Measurements from ENCODE around the gene TACR1.

TACR1 gene

GRCh38 chr2:75045526-75046050 is 153.7 kb downstream of the TACR1 start:
- no peak for DNase-seq

DNA sequence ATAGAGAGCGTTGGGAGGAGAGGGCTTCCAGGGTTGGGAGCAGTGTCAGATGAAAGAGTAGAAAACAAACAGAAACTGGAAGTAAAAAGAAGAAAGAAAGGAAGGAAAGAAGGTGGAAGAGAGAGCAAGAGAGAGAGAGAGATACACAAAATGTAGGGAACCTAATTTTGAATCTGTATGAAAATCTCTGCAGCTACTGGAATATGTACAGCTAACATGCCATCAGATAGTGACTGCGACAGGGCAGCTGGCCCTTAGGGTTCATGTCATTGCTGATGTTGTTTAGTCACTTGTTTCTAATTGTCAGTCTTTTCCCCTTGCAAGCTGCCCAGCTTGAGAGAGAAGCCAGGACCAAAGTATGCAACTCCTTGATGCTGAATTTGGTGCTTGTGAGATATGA is 155.0 kb downstream of the TACR1 start:
- no peak for DNase-seq

DNA sequence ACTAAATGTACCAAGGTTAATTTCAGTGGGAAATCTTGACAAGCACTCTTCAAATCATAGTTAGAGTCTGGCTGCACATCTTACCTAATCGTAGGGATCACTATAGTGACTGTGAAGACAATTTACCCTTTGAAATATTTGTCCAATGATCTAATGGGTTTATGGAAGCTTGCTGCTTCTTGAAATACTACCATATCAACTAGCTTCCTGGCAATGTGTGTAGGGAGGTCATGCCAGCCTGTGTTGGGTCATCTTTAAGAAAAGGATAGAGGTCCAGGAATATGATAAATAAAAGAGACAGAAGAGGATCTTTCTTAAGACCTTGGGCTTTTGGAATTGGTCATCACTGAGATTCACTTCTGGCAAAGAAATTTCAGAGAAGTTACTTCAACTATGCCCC is 156.5 kb downstream of the TACR1 start:
- DNase-seq = no peak

DNA sequence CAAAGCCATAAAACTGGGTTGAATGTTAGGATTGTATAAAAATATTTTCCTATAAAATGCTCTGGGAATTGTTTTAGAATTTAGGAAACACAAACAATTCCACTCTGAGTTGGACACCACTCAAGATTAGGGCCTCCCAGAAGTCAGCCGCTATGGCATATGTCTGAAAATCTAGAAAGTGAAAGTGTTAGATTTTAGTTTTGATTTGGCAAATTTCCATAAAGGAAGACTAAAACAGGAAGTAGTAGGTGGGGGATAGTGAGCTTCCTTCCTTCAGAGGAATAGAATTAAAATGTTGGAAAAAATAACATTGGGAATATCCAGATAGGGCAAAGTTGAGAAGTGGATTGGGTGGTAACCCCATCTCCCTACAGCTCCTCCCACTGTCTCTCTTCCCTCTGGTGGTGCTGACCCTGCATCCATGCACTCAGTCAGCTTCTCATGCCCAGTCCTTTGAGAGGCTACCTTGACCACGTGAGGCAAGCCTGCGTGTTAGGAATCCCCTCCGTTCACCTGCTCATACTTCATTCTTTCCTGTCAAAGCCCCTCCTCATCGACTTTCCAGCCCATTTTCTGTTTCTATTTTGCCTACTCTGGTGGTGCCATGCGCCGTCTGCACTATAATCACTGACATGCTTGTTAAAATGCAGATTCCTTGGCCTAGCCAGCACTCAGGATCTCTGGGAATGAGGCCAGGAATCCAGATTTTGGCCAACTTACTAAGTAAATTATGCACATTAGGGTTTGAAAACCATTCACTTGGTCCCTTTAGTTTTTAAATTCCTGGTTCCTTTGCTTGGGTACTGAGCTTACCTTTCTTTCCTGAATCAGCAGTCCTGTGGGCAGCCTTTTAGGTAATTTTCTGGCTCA is 157.4 kb downstream of the TACR1 start:
- no peak for DNase-seq

DNA sequence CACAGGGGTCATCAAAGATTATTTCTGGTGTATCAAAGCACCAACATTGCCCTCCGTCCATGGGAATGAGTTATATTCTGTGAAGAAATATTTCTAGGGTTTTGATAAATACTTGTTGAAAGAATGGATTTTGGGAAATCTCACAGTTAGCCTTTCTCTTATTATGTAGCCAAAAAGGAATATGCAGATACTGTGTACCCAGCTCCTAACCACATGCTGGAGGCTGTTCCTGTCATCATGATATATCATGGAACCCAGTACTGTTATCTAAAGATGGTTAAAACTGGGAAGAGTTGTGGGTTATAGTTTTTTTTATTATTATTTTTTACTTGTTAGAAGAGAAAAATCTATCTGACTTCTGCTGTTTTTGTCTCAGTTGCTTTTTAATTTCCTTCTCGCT is 158.1 kb downstream of the TACR1 start:
- no peak for DNase-seq

- DNase-seq = peak; percentile 13
Measured at GRCh38 chr2:75035444-75036353, 163.6 kb downstream of the TACR1 start.

GRCh38 chr2:75033516-75033915 is 165.8 kb downstream of the TACR1 start:
- no peak for DNase-seq

DNA sequence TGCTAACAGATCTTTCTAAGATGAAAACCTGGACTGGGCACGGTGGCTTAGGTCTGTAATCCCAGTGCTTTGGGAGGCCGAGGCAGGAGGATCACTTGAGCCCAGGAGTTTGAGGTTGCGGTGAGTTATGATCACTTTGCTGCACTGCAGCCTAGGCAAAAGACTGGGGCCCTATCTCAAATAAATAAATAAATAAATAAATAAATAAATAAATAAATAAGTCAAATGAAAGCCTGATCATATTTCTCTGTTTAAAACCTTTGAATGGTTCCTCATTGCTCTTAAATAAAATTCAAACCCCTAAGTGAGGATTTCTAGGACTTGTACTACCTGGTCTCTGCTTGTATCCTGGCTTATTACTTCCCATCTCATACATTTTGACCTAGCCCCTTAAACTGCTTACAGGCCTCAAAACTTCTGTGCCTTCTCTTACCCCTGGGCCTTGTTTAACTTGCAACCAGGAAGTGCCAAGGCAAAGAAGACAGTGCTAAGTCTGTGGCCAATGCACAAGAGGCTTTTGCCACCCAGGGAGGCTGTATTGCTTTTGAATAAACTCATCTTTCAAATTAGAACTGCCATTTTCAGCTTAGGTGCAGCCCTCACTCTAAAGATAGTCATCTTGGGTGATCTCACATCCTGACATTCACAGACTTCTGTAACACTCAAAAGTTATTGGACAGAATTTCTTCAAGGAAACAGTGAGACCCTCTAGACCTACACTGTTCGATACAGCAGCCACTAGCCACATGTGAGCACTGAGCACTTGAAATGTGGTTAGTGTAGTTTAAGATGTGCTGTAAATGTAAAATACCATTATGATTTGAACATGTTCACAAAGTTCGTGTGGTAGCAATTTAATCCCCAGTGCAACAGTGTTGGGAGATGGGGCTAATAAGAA is 167.2 kb downstream of the TACR1 start:
- no peak for DNase-seq

- no peak for DNase-seq
Measured at GRCh38 chr2:75031171-75031570, 168.1 kb downstream of the TACR1 start.

DNA sequence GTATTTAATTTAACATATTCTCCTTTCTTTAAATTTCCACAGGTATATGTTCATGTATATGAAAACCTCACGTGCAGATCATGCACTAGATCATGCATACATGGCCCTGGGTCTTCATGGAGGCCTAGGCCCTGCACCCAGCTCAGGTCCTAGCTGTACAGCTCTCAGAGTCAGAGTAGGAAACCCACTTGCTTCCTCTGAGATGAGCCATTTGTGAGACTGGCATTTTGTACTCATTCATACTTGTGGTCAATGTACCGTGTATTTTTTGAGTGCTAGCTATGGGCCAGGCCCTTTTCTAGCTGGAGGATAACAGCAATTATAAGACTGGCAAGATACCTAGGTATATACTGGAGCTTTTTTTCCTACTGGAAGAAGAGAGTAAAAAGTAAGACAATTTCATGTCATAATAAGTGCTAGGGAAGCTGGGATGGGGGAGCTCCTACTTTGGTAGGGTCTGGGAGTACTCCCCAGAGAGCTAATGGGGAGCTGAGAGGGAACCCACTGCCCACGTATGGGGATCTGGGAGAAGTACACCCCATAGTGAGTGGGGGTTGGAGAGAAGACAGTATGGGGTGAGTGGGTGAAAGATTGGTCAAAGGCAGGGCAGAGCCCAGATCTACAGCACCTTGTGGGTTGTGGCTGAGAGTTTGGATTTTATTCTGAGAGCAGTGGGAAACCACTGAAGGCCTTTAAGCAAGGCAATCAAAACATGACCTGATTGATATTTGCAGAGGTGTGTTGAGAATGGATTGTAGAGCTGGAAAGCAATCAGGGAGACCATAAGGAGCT is 168.9 kb downstream of the TACR1 start:
- no peak for DNase-seq

- DNase-seq = no peak
Measured at GRCh38 chr2:75027886-75028285, 171.4 kb downstream of the TACR1 start.

DNA sequence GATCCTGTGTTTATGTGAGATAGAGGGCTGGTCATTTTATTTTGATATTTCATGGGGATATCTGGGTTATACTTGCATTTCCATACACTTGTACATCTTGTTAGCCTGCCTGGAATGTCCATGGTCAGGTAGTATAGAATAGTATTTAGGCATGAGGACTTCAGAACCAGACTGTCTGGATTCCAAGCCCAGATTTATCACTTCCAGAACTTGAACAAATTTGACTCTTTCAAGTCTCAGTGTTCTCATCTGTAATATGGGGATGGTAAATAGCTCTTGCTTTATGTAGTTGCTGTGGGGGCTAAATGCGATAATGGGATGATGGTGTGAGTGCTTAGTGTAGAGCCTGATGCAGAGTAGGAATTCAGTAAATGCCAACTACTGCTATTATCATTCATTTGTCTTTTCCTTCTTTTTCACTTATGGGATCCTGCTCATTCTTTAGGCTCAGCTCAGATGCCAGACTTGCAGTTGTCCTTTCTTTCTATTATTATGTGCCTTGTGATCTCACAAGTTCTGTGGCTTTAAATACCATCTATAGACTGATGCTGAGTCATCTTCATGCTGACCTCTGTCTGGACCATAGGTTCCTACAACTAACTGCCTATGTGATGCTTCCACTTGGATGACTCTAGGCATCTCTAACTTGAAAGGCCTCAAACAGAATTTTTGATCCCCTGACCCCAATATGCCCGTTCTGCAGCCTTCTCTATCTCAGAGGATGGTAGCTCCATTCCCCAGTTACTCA is 173.5 kb downstream of the TACR1 start:
- DNase-seq = peak; percentile 61

GRCh38 chr2:75025216-75025615 is 174.1 kb downstream of the TACR1 start:
- DNase-seq = no peak

GRCh38 chr2:75023666-75024455 is 175.5 kb downstream of the TACR1 start:
- no peak for DNase-seq

DNA sequence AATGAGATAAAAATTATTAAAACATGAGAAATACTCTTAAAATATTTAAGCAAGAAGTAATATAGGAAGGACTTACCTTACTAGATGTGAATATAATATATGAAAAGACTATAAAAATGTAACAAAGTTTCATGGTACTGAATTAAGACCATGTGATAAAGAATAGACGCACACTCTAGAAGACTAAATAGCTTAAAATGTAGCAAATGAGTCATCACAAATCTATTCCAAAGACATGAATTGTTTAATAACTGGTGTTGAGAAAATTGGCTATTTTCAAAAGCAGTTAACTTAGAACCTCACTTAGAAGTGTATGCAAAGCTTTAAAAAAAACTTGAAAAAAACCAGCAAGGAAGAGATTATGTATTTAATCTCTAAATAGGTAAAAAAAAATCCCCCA is 176.8 kb downstream of the TACR1 start:
- DNase-seq = peak; percentile 58

DNA sequence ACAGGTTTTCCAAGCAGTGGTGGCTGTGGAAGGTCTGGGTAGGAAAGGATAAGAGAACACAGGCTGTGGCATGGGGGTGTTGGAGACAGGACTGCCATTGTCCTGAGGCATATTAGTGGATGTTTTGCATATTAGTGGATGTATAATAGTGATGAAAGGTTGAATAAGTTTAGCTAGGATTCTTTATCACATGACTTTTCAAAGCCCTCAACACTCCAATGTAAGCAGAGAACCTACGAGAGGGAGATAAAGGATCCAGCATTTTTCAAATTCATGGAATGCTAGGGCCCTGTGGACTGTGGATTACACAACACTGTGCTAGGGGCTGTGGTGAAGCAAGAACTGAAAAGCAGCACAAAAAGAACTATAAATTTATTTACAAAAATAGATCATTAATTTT is 177.6 kb downstream of the TACR1 start:
- DNase-seq = peak; percentile 83

- no peak for DNase-seq
Measured at GRCh38 chr2:75020476-75020875, 178.8 kb downstream of the TACR1 start.

GRCh38 chr2:75019790-75020189 is 179.5 kb downstream of the TACR1 start:
- no peak for DNase-seq

- no peak for DNase-seq
Measured at GRCh38 chr2:75018162-75018561, 181.2 kb downstream of the TACR1 start.

GRCh38 chr2:75012080-75012479 is 187.2 kb downstream of the TACR1 start:
- no peak for DNase-seq

All from fibroblast of skin of abdomen (primary cell).